Mesenchymal stem cell (in vitro differentiated cells and primary cell): ENCODE results near the gene EFNA5.
A peak's percentile ranks its signal among the peaks of the same experiment; 100 is the strongest.

ENCODE experiments used
- DNase-seq: peaks from one replicate; pipeline ENCODE4 v3.0.0-alpha.2; 2013
- H2AFZ ChIP-seq: one replicate; pipeline ENCODE4 v1.6.1; 2013; ENCODE audit warnings: low read depth, mild to moderate bottlenecking, control low read depth, inconsistent platforms, low read length, moderate library complexity
- H2AK5ac ChIP-seq: 2 replicates; pipeline ENCODE4 v1.6.1; 2013; ENCODE audit warnings: low read length, moderate library complexity, mild to moderate bottlenecking, inconsistent platforms; ENCODE audit not compliant: severe bottlenecking
- H2BK120ac ChIP-seq: one replicate; pipeline ENCODE4 v1.6.1; 2013; ENCODE audit warnings: low read depth, mild to moderate bottlenecking, inconsistent platforms, low read length, moderate library complexity
- H2BK12ac ChIP-seq, 2 experiments: one replicate each; pipeline ENCODE4 v1.6.1; 2013; ENCODE audit warnings: inconsistent platforms in 2 of 2, low read length in 2 of 2, mild to moderate bottlenecking in 2 of 2, moderate library complexity in 2 of 2, control low read depth in 1 of 2
- H2BK15ac ChIP-seq: one replicate; pipeline ENCODE4 v1.6.1; 2013; ENCODE audit warnings: mild to moderate bottlenecking, low read depth, inconsistent platforms; ENCODE audit not compliant: poor library complexity, severe bottlenecking
- H2BK5ac ChIP-seq: 2 replicates; pipeline ENCODE4 v1.6.1; 2013; ENCODE audit warnings: low read depth, mild to moderate bottlenecking, low read length, control low read depth, inconsistent platforms; ENCODE audit not compliant: poor library complexity, severe bottlenecking
- H3K14ac ChIP-seq, 2 experiments: one replicate each; pipeline ENCODE4 v1.6.1; 2013; ENCODE audit warnings: inconsistent platforms in 2 of 2, low read length in 2 of 2, control low read depth in 1 of 2, mild to moderate bottlenecking in 1 of 2, moderate library complexity in 1 of 2
- H3K18ac ChIP-seq, 2 experiments: one replicate each; pipeline ENCODE4 v1.6.1; 2013; ENCODE audit warnings: inconsistent platforms in 2 of 2, low read length in 2 of 2, control low read depth in 1 of 2, low read depth in 1 of 2, mild to moderate bottlenecking in 1 of 2
- H3K23ac ChIP-seq, 2 experiments: one replicate each; pipeline ENCODE4 v1.6.1; 2013; ENCODE audit warnings: inconsistent platforms in 2 of 2, low read length in 2 of 2, mild to moderate bottlenecking in 2 of 2, moderate library complexity in 2 of 2, control low read depth in 1 of 2
- H3K27ac ChIP-seq: 2 replicates; pipeline ENCODE4 v1.5.1; 2013; ENCODE audit warnings: mild to moderate bottlenecking, moderate library complexity, low read length, control low read depth, inconsistent platforms; ENCODE audit not compliant: poor library complexity, severe bottlenecking
- H3K27me3 ChIP-seq, 2 experiments: 2 replicates each; pipeline versions ENCODE4 v1.6.1 to v1.7.0; 2013; ENCODE audit warnings: low read length in 2 of 2, mild to moderate bottlenecking in 2 of 2, moderate library complexity in 2 of 2, control low read depth in 1 of 2, inconsistent platforms in 1 of 2; ENCODE audit not compliant: control insufficient read depth in 1 of 2, insufficient read depth in 1 of 2
- H3K36me3 ChIP-seq, 2 experiments: 2 replicates each; pipeline versions ENCODE4 v1.6.1 to v1.7.0; 2013; ENCODE audit warnings: low read length in 2 of 2, control low read depth in 1 of 2, inconsistent platforms in 1 of 2, low read depth in 1 of 2, mild to moderate bottlenecking in 1 of 2; ENCODE audit not compliant: insufficient read depth in 2 of 2, control insufficient read depth in 1 of 2
- H3K4ac ChIP-seq, 2 experiments: one replicate each; pipeline ENCODE4 v1.6.1; 2013; ENCODE audit warnings: inconsistent platforms in 2 of 2, low read length in 2 of 2, mild to moderate bottlenecking in 2 of 2, moderate library complexity in 2 of 2, control low read depth in 1 of 2, low read depth in 1 of 2
- H3K4me1 ChIP-seq: 2 replicates; pipeline ENCODE4 v1.6.1; 2013; ENCODE audit warnings: low read depth, low read length, control low read depth; ENCODE audit not compliant: control insufficient read depth, insufficient read depth
- H3K4me2 ChIP-seq: 2 replicates; pipeline ENCODE4 v1.6.1; 2013; ENCODE audit warnings: low read length, mild to moderate bottlenecking, inconsistent platforms; ENCODE audit not compliant: poor library complexity, severe bottlenecking
- H3K4me3 ChIP-seq, 2 experiments: 2 replicates each; pipeline versions ENCODE4 v1.5.1 to v1.7.0; 2013; ENCODE audit warnings: low read length in 2 of 2, mild to moderate bottlenecking in 2 of 2, control low read depth in 1 of 2, low read depth in 1 of 2; ENCODE audit not compliant: insufficient read depth in 1 of 2
- H3K79me1 ChIP-seq: replicated peaks from 2 replicates; pipeline ENCODE4 v1.6.1; 2013; ENCODE audit warnings: mild to moderate bottlenecking, control low read depth, low read length, inconsistent platforms; ENCODE audit not compliant: poor library complexity, severe bottlenecking
- H3K9ac ChIP-seq: 2 replicates; pipeline ENCODE4 v1.7.0; 2013; ENCODE audit warnings: mild to moderate bottlenecking, low read length, moderate library complexity
- H3K9me3 ChIP-seq: 2 replicates; pipeline ENCODE4 v1.7.0; 2013; ENCODE audit warnings: mild to moderate bottlenecking, low read length; ENCODE audit not compliant: control insufficient read depth
- H4K8ac ChIP-seq: one replicate; pipeline ENCODE4 v1.6.1; 2013; ENCODE audit warnings: inconsistent platforms, mild to moderate bottlenecking, low read length, moderate library complexity
- H4K91ac ChIP-seq: one replicate; pipeline ENCODE4 v1.6.1; 2013; ENCODE audit warnings: mild to moderate bottlenecking, low read length, inconsistent platforms
- WGBS: methylation state at CpG from one replicate; pipeline ENCODE4 v1.1.7; 2013; ENCODE audit warnings: mixed read lengths; 5-methylcytosine and 5-hydroxymethylcytosine counted together

The EFNA5 gene

GRCh38 chr5:107541400-107541799 is 129.3 kb downstream of the EFNA5 start:
- H3K79me1 ChIP-seq: peaks cover 19% of the 10 kb centered on the region

DNA sequence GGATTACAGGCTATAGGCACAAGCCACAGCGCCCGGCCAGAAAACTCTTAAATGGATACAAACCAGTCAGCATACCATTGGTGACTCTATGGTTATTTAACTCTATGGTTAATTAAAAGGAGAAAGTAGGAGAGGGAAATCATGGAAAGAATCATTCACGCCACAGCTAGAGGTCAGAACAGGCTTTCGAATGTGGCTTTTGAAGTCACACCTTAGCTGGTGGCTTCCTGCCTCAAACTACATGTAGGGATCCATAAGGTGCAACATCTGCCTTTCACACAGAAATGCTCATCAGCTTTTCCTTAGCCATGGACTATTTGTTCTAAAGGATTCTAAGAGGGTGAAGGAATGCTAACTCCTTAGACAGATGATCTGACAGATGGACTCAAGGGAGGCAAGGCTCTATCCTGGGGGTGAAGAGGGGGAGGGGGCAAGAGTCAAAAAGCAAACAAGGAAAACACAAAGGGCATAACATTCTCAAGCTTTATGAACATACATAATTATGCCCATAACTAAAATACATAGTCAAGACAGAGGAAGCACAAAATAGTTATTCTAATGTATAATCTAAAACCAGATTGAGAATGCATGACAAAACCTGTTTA is 130.9 kb downstream of the EFNA5 start:
- H2AK5ac ChIP-seq: peak overlapping the region; percentile 90
- H3K4ac ChIP-seq: no peak overlapping the region
- no peaks in the 10 kb centered on the region for H3K9me3 ChIP-seq
- no peak for DNase-seq
- no peak overlapping the region for H3K18ac ChIP-seq
- H3K79me1 ChIP-seq: peaks cover 8% of the 10 kb centered on the region
- no peak overlapping the region for H3K14ac ChIP-seq
- WGBS: 91% methylated on average over 2 of the region's 4 CpGs
- H2AFZ ChIP-seq: no peak overlapping the region
- H3K23ac ChIP-seq: no peak overlapping the region
- H3K4me1 ChIP-seq: peaks cover 14% of the 10 kb centered on the region
- H4K91ac ChIP-seq: no peak overlapping the region
- H3K27ac ChIP-seq: no peak overlapping the region
- H2BK5ac ChIP-seq: no peak overlapping the region
- no peak overlapping the region for H2BK15ac ChIP-seq
- H2BK12ac ChIP-seq: no peak overlapping the region
- no peaks in the 10 kb centered on the region for H3K27me3 ChIP-seq
- no peak overlapping the region for H4K8ac ChIP-seq
- H3K4me2 ChIP-seq: no peak overlapping the region
- no peak overlapping the region for H3K4me3 ChIP-seq
- H3K36me3 ChIP-seq: no peaks in the 10 kb centered on the region
- no peak overlapping the region for H3K9ac ChIP-seq
- no peak overlapping the region for H2BK120ac ChIP-seq

More at GRCh38 chr5:107541400-107541799, 129.3 kb downstream of the EFNA5 start:
- no peak overlapping the region for H3K23ac ChIP-seq
- H2BK120ac ChIP-seq: no peak overlapping the region
- H3K9ac ChIP-seq: no peak overlapping the region
- H3K18ac ChIP-seq: no peak overlapping the region
- peak overlapping the region; percentile 61 for H3K27ac ChIP-seq
- no peaks in the 10 kb centered on the region for H3K9me3 ChIP-seq
- no peak overlapping the region for H2BK5ac ChIP-seq
- no peak overlapping the region for H2BK12ac ChIP-seq
- H3K14ac ChIP-seq: no peak overlapping the region
- H3K4me1 ChIP-seq: peaks cover 14% of the 10 kb centered on the region
- H3K36me3 ChIP-seq: no peaks in the 10 kb centered on the region
- no peak overlapping the region for H2AFZ ChIP-seq
- no peak for DNase-seq
- H3K27me3 ChIP-seq: no peaks in the 10 kb centered on the region
- H2AK5ac ChIP-seq: peak overlapping the region; percentile 78
- H3K4me2 ChIP-seq: no peak overlapping the region
- WGBS: no CpG with 5 or more reads among the region's 1 CpG
- H2BK15ac ChIP-seq: no peak overlapping the region
- H3K4ac ChIP-seq: no peak overlapping the region
- no peak overlapping the region for H4K91ac ChIP-seq
- H3K4me3 ChIP-seq: no peak overlapping the region
- H4K8ac ChIP-seq: no peak overlapping the region

DNA sequence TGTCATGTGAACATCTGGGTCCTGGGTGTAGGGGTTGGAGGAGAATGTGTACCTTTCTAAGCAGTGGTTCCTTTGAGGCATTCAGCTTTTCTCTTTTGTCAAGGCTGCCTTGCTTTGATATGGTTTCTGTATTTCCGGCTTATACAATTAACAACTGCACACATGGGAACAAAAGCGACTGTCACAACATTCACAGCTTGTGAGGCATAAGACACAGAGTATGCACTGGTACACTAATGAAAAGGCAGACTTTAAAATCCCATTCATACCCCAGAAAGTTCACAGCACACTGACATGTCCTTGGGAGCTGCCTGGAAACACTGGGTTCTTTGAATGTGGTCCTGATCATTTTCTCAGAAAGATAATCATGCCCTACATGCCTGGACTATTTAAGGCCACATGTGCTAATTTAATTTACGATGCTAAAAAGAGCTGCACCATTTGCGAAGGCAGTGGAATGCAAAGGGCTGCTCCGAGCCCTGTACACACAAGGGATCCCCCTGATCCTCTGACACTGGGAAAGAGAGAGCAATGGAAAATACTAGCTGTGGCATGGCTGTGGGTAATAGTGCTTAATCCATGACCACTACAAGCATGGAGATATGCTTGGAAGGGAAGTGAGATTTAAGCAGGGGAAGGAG is 131.8 kb downstream of the EFNA5 start:
- WGBS: 83% methylated on average over 5 of the region's 5 CpGs

GRCh38 chr5:107538331-107538730 is 132.4 kb downstream of the EFNA5 start:
- Histone ChIP-seq H3K18ac (no peak overlapping the region), H2BK120ac (no peak overlapping the region), H2AFZ (no peak overlapping the region), H2AK5ac (no peak overlapping the region), H3K23ac (no peak overlapping the region), H3K9ac (no peak overlapping the region), H3K36me3 (no peaks in the 10 kb centered on the region), H2BK15ac (no peak overlapping the region), H4K8ac (no peak overlapping the region), H3K27me3 (no peaks in the 10 kb centered on the region), H3K9me3 (no peaks in the 10 kb centered on the region), H3K4me2 (no peak overlapping the region), H3K14ac (no peak overlapping the region), H3K79me1 (peaks cover 10% of the 10 kb centered on the region), H3K4me1 (peaks cover 11% of the 10 kb centered on the region), H2BK12ac (no peak overlapping the region), H3K27ac (no peak overlapping the region), H4K91ac (no peak overlapping the region), H2BK5ac (no peak overlapping the region), H3K4me3 (no peak overlapping the region), H3K4ac (no peak overlapping the region)
- no peak for DNase-seq

More for the DNA sequence above, 131.8 kb downstream of the EFNA5 start:
- Histone ChIP-seq H3K14ac (no peak overlapping the region), H2AK5ac (peak overlapping the region; percentile 58), H3K9ac (no peak overlapping the region), H3K27ac (no peak overlapping the region), H3K18ac (peak overlapping the region in 1 of 2 experiments; percentile 49), H3K9me3 (no peaks in the 10 kb centered on the region), H2BK120ac (no peak overlapping the region), H3K4me1 (peaks cover 14% of the 10 kb centered on the region), H3K23ac (no peak overlapping the region), H2BK12ac (no peak overlapping the region), H4K91ac (no peak overlapping the region), H2BK5ac (no peak overlapping the region), H2BK15ac (no peak overlapping the region), H3K4ac (peak overlapping the region in 1 of 2 experiments; percentile 7), H3K36me3 (no peaks in the 10 kb centered on the region), H2AFZ (no peak overlapping the region), H3K4me2 (no peak overlapping the region), H3K27me3 (no peaks in the 10 kb centered on the region), H3K4me3 (no peak overlapping the region), H3K79me1 (peaks cover 8% of the 10 kb centered on the region), H4K8ac (no peak overlapping the region)
- DNase-seq: no peak
